GM21447 (cell line): ENCODE measurements around the gene TOX2.
A peak's percentile ranks its signal among the peaks of the same experiment; 100 is the strongest.

Source experiments
- ATAC-seq: cut with Tn5 transposase; IDR thresholded peaks from one replicate; pipeline ENCODE4 v1.9.1; 2021; ENCODE audit not compliant: unreplicated experiment

The TOX2 gene

DNA sequence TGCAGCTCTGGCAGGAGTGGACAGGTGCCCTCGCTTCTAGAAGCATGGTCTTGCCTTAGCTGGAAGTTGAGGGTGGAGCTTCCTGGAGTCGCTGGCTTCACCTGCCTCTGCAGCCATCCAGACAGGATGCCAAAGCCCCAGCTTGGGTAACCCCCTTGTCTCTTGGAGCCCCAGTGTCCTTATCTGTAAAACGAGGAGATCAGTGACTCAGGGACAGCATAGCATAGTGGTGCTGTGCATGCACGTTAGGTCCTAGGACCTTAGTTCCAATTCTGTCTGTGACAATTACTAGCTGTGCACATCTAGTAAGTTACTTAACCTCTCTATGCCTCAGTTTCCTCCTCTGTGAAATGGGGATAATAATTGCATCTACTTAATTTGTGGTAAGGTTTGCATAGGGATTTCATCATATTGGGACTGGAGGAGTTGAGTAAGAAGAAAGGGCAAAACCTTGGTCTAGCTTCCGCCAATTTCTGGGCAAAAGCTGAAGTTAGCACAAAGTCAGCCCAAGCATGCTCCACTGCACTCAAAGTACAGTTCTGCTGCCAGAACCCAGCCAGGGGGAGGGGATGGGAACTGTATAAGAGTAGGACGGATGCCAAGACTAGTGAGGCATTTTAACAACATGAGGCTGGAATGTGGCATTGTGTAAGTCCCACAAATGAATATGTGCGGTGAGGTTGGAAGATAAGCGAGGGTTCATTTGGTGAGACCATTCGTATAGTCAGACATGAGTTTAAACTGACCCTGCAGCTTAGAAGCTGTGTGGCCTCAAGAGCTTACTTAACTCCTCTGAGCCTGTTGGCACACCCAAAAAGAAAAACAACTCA, 24.5 kb downstream of the TOX2 start:
- no peak for ATAC-seq

DNA sequence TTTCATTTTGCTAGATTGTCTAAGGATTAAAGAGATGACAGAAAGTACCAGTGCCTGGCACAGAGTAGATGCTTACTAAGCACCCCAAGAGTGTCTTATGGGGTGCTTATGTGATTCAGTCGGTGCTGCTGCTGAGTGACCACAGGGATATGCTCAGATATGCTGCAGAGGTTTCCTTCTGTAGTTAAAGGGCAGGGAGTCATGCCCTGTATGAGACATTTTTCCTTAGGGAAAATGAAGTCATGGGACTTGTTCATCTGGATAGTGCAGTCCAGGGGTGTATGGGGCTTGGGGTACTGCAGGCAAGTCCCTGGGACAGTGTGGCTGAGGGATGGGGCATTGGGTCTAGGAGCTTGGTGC, 25.1 kb downstream of the TOX2 start:
- no peak for ATAC-seq

DNA sequence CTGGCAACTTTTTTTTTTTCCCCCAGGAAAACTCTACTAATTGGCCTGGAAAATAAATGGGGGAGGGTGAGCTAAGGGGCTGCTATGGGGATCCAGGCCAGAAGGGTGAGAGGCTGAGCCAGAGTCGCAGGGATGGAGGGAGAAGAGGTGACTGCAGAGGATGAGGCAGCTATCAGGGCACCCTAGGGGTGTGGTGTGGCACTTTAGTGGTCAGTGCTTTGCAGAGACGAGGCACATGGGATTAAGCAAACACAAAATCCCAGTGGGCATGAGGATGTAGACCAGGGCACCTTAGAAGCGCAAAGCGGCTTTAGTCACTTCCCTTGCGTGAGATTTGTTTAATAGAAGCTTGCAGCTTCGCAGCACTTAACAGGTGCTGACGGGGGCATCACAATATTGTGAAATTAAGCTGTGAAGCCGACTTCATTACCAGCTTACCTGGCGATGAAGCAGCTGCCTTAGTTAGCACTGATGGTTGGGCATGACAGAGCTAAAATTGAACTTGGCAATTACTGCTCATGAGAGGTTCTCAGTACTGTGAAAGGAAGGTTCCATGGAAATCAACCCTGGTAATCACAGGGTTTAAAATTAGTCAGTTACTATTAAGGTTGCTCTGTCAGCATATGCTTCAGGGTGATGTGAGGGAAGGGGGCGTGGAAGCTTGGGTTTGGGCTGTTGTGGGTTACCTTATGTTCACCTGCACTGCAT, 26.0 kb downstream of the TOX2 start:
- ATAC-seq = no peak

DNA sequence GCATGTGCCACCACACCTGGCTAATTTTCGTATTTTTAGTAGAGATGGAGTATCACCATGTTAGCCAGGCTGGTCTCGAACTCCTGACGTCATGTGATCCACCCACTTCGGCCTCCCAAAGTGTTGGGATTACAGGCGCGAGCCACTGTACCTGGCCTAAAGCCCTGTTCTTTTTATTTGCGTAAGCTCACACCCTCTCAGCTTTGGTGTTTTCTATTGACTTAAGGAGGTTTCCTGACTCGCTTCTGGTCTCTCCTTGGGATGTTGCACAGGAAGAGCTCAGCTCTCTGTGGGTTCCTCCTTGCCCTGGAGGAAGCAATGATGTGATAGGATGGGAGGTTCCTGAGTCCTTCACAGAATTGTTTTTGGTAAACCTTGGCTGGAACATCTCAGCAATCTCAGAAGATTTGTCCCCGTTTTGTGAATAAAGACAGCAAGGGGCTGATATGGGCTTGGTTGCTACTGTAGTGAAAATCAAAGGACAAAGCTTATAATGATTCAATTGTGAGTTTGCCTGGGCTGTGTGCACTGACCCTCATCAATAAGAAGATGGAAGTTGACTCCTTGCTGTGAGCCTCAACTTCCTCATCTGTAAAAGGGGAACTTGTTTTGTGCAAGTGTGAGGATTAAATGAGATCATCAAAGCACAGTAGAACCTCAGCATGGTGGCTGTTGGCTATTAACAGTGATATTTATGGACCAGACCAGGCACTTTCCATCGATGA, 27.0 kb downstream of the TOX2 start:
- peak; percentile 35 for ATAC-seq

DNA sequence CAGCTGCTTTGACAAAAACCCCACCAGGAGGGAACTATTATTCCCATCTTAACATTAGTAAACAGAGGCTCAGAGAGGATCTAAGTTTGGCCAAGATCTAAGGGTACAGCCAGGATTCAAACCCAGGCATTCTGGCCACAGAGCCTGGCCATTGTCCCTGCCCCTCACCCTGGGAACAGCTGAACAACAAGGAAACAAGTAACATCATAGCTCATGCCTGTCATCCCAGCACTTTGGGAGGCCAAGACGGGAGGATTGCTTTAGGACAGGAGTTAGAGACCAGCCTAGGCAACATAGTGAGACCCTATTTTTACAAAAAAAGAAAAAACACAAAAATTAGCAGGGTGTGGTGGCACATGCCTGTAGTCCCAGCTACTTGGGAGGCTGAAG, 27.5 kb downstream of the TOX2 start:
- ATAC-seq = peak; percentile 8

DNA sequence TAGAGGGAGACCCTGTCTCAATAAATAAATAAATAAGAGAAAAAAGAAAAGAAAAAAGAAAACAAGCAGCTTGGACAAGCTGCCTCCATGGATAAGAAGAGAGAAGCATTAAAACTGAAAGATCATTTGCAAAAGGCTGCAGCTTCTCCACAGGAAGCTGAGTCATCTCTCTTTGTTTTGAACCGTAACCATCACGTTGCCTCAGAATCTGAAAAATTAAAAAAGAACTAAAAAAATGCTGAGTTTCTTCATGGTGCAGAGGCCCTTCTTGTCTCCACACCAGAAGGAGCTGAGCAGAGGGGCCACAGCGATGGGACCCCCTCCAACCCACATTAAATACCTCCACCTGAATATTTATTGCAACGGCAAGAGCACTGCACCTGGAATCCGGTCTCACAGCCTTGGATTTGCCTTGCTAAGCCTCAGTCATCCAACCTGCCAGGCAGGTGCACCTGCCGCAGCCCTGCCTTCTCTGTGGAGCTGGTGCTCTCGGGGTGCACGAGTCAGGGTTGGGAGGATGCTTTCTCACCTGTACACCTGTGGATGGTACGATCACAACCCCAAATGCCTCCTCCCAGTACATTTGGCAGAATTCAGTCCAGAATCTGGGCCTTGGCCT, 28.1 kb downstream of the TOX2 start:
- peak; percentile 73 for ATAC-seq

DNA sequence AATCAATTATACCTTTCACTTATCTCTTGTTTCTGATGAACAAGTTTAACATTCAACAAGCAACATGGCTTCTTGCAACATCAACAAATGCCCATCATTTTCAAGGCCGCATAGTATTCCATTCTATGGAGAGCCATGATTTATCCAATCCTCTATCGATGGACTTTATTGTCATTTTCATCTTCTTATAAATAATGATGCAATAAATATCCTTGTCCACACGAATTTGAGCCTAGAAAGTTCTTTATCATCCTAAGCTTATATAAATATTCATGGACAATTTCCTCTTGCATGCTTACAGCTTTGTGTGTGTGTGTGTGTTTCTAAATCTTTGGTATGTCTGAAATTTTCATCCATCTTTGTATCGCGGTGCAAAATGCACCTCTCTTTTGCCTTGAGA, 29.1 kb downstream of the TOX2 start:
- ATAC-seq = no peak

DNA sequence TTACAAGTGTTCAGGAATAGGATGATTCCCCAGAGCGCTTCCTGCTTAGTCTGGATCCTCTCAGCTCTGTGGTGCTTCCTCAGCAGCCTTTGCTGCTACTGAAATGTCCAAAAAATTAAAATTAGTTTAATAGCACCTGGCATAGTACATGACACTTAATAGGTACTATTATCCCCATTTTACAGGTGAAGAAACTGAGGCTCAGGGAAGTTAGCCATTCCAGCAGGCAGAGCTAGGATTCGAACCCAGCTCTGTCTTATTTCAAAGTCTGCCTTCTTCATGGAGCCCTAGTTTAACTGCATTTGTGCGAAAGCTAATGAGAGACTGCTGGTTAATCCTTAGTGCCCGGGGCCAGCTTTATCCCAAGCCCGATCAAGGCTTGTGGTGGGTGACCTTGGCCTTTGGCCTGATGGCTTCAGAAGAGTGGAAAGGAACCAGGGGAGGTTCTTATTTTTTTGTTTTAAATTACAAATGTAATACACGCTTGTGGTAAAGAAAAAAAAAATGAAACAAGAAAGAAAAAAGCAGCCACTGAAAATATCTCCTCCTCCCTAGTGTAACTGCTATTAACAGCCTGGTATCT, 30.1 kb downstream of the TOX2 start:
- ATAC-seq = no peak

DNA sequence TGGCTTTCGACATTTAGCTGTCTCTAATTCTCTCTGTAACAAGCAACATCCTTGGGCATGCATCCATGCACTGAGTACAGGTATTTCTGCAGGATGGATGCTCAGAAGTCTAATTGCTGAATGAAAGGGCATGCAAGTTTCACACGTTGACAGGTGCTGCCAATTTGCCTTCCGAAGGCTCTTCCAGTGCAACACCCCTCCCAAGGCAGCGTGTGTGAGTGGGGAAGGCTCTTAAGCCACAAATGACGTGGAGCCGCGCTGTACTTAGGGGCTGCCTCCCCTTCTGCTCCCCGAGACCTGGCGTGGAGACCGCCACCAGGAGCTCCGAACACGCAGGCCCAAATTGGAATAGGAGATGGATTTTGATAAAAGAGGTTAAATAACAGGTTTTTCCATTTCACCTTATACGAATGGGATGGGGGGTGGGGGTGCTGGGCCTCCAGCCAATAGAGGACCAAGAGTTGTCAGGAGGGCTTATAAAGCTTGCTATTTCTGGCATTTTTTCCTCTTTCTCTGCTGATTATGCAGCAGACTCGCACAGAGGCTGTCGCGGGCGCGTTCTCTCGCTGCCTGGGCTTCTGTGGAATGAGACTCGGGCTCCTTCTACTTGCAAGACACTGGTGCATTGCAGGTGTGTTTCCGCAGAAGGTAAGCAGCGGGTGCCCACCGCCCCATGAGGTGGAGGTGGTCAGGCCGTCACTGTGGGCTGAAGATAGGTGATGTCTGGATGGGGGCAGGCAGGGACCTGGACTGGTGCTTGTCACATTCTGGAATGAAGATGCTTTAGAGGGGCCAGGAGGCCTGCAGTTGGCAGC, 30.9 kb downstream of the TOX2 start:
- ATAC-seq = no peak

DNA sequence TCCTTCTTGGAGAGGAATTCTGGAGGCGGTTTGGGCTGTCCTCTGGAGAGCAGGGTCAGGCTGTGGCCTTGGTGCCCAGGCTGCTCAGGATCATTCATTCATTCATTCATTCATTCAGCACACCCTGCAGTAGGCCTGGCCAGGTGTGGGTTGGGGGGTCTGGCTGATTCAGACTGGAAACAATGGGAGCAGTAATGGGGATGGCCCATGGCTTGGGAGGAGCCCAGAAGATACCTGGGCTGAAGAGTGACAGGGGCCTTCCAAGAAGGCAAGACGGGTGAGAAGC, 31.5 kb downstream of the TOX2 start:
- ATAC-seq = no peak

DNA sequence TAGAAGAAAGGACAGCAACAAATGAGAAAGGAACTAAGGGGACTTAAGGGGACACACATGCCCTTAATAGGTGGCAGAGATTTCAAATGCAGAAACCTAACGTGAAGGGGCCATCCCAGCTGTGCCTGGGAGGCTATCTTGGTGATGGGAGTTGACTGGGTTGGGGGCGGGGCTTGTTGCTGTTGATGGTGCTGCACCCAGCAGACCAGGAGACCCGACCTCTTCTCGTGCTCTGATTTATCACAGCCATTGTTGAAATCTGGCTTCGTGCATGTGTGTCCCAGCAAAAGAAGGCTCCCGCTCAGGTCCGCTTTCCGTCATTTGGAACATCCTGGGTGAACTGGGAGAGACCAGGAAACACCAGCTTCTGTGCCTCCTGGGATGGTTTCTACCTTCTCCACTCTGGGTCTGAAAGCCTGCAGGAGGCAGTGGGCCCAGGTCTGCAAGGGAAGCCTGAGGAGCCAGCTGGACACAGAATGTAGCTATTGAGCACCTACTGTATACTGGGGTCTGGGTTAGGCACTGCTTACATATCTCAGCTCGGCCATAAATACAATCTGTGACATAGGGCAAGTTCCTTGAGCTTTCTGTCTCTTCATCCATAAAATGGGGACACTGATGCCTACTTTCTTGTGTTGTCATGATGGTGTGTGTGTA, 32.1 kb downstream of the TOX2 start:
- no peak for ATAC-seq

DNA sequence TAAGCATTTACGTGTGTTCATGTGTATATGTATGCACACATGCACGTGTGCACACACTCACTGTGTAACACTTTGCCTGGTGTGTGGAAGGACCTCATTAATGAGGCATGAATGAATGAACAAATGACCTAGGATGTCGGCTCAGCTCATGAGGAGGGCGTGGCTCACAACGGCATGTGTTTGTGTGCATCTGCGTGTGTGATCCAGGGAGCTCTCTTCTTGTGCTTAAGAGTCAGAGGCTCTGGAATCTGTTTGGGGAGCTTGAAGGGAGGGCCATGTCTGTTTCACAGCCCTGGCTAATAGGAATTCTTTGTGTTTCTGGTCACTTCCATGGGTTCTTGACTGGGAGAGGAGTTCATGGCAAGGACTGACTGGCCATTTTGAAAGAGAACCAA, 32.7 kb downstream of the TOX2 start:
- no peak for ATAC-seq

DNA sequence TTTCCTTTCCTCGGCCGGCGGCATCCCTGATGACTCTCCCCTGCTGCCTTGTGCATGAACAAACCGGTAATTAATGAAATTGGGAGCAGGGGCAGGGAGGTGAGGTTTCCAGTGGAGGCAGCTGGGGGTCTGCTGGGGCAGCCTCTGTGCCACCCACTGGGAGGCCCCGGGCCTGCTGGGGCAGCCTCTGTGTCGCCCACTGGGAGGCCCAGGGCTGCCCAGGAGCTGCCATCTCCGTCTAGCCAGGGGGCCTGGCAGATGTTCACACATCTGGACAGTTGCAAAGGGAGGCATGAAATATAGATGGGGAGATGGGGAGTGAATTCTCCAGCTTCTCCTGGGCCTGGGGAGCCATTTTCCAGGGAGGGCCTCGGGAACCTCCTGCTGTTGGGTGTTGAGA, 33.8 kb downstream of the TOX2 start:
- ATAC-seq = no peak

DNA sequence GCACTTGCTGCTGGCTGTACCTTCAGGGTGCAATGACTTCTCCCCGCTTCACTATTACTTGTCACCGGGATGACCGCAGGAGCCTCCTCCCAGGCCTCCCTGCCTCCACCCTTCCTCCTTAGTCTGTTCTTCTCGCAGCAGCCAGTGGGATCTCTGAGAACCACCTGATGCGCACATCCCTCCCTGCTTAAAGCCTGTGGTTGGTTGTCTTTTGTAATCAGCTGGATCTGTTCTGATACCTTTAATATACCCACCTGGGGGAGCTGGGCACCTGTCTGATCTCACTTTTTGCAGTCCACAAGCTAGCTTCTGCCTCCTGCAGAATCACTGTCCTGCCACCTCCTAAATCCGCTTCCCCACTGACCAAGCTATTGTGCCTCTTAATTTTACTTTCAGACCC, 34.6 kb downstream of the TOX2 start:
- ATAC-seq = no peak

DNA sequence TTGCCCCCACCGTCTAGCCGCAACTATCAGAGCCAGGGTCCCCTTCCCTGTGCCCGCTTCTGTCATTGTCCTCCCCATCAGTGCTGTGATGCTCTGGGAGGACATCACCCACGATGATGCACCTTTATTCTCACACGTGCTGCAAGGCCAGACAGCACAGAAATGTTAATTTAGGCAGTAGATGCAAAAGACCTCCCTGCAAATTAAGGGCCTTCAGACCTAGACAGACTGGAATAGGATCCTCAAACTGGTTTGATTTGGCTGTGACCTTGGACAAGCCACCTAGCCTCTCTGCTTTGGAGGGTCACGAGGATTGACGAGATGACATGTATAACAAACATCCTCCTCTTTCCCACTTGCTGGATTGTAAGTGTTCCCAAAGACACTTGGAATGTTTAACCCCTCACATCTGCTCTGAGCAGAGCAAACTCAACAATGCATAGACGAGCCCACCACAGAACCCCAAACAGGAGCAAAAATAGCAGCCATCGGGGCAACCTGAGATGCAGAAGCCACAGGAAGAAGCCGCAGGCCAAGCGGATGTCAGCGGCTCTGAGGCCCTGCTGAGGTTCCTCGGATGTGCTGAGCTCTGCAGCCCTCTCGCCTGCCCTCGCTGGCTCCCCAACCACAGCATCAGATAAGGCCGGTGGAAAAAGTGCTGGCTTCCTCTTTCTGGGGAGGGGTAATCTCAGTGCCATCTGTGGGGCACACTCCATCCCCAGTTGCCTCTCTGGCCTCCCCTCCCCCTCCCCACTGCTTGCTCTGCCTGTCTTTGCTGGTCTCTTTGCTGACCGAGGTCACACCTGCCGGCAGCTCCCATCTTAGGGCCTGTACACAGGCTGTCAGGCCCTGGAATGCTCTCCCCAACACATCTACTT, 35.3 kb downstream of the TOX2 start:
- ATAC-seq = peak; percentile 74

DNA sequence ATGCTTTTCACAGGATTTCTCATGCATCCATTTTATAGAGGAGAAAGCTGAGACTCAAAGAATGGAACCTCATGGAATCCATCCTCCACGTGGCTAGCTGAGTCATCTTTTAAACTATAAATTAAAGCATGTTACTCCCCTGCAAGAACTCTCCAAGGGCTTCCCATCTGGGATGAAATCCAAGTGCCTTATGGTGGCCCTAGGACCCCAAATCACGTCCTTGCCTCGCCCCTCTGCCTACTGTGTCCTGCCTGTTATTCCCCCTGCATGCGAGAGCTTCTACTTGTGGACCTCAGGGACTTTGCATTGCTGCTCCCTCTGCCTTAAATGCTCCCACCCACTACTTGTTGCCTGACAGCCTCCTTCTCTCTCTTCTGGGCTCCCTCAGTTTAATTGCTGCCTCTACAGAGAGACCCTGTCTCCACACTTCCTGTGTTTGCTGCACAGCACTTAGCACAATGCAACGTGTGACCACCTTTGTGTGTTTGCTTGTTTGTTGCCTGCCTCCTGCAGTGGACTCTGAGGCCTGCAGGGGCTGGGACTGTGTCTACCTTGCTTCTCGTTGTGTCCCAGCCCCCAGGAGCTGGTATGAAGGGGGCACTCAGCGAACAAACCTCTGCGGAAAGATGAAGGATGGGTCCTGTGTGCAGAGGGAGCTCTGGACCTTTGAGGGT, 39.4 kb downstream of the TOX2 start:
- no peak for ATAC-seq

DNA sequence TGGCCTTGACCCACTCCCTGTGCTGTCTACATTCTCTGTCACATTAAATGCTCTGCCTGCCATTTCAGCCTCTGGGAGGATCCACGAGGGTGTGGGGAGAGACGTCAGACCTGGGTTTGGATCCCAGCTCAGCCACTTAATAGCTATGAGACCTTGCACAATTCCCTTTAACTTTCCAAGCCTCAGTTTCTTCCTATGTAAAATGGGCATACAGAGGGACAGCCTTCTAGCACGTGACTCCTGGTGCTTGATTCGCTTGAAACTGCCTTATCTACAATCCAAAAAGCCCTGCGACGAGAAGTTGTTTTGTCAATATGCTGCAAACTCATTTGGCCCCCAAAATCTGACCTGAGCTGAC, 40.0 kb downstream of the TOX2 start:
- no peak for ATAC-seq

DNA sequence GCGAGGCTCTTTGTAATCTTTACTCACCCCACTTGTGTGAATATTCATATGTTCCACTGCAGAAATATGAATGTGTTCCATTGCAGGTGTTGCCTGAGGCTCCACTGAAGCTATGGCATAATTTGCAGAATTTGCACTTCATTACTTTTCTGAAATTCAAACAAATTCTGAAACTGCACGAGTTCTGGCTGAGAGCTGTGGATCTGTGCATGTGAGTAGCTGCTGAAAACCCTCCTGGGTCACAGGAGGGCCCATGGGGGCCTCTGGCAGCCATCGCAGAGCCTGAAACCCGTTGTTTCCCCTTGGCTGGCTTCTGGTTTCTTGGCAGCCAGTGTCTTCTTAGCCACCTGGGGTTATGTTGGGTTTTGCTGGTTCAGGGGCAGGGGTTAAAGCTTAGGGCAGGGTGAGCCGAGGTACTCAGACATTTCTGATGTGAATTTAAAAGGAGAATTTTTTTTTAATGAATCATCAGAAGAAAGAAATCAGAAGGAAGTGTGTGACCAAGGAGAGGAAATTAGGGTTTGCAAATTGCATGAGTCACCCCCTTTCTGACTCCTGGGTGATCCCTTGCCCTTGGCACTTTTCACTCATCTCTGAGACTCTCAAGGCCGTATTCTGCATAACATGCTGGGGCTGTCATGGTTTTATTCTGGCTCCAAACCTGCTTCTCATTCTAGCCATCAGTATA, 40.6 kb downstream of the TOX2 start:
- peak; percentile 72 for ATAC-seq
